ENCODE measurements around the gene PDZD4.

PDZD4 gene, protein sequence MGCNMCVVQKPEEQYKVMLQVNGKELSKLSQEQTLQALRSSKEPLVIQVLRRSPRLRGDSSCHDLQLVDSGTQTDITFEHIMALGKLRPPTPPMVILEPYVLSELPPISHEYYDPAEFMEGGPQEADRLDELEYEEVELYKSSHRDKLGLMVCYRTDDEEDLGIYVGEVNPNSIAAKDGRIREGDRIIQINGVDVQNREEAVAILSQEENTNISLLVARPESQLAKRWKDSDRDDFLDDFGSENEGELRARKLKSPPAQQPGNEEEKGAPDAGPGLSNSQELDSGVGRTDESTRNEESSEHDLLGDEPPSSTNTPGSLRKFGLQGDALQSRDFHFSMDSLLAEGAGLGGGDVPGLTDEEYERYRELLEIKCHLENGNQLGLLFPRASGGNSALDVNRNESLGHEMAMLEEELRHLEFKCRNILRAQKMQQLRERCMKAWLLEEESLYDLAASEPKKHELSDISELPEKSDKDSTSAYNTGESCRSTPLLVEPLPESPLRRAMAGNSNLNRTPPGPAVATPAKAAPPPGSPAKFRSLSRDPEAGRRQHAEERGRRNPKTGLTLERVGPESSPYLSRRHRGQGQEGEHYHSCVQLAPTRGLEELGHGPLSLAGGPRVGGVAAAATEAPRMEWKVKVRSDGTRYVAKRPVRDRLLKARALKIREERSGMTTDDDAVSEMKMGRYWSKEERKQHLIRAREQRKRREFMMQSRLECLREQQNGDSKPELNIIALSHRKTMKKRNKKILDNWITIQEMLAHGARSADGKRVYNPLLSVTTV

DNA sequence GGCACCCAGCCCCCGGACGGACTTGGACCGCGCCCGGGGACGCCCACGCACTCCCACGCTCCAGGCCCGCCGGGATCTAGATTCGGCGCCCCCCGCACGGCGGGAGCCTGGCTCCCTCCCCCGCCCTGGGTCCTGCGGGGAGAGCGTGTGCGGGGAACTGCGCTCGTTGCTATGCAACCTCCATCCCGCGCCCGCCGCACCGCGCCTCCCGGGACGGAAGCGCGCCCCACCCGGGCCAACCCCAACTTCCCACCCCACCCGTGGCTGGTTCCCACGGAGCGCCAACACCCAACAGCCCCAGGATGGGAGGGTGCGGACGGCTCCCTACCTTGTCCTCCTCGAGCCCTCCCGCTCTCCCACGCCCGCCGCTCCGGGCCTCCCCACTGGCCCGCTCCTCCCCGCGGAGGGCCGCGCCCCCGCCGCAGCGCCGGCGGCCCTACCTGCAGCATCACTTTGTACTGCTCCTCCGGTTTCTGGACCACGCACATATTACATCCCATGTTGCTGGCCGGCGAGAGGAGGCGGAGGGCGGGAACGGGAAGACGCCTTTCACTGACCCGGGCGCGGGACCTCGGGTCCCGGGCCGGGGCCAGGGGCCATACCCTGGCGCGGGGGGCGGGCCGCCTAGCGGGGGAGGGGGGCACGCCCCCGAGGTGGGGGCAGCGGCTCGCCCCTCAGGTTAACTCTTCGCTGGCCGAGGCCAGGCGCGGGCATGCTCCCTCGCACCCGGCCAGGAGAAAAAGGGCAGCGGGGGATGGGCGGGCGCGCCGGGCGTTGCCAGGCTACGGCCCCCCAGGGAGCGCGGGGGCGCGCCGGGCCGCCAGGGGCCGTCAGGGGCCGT, at the start of gene PDZD4:
Gene PDZD4 (minus strand): TSS at position 746 of the 841 bp plus-strand sequence. CDS start 246 bp downstream, at position 500.
- DNase-seq (ENCODE audit: low spot score) = no peak
- no peak for FAIRE-seq

DNA sequence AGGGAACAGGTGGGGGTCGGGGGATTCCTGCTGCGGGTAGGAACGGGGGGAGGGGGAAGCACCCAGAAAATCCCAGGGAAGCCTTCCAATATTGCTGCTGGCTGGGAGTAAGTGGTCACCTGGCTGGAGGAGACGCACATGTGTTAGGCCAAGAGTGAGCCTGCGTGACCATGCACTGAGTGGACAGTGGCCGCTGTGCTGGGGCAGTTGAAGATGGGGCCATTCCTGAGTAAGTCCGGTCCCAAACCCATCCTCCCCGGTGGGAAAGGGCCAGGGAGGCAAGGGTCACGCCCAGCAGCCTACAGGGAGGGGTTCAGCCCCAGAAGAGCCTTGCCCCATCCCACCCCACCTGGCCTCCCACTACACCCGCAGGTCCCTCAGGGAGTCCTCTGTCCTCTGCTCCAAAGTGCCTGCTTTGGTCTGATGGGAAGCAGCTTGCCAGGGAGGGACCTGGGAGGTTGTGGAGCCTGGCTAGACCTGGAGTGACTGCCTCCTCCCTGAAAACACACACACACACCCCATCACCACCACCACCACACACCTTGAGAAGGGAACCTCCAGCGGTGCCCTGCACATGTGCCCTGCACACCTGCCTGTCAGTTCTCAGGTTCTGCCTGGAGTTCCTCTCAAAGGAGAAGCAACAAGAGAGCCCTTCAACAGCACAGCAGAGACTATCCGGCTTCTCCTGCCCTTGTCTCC, 49.5 kb upstream of the PDZD4 start:
- DNase-seq (ENCODE audit: low spot score) = no peak
- no peak for FAIRE-seq

DNA sequence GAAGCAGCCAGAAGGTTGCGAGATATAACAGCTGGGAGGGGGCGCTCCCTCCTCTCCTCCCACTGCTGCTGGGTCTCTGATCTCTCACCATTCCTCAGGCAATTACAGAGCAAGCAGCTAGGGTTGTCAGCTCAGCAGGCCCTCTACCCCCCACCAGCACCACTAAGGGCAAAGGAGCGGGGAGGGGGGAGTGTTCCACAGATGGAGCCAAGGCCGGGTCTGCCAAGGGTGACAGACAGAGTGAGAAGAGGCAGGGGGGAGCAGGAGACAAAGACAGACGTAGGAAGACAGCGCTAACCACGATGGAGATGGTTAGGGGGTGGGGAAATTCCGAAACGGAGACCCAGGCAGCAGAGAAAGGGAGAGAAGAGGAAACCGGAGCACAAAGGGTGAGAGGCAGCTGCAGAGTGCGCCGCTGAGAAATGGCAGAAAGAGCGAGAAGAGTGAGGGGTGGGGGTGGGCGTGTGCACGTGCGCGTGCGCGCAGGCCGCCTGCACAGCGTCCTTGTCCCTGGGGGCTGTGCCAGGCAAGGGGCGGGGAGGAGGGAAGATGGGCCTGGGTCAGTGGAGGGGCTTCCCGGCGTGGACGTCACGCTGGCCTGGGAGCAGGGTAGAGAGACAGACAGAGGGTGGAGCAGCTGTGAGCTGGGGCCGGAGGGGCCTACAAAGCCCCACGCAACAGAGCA, 48.8 kb upstream of the PDZD4 start:
- DNase-seq (ENCODE audit: low spot score) (no peak), FAIRE-seq (no peak)

DNA sequence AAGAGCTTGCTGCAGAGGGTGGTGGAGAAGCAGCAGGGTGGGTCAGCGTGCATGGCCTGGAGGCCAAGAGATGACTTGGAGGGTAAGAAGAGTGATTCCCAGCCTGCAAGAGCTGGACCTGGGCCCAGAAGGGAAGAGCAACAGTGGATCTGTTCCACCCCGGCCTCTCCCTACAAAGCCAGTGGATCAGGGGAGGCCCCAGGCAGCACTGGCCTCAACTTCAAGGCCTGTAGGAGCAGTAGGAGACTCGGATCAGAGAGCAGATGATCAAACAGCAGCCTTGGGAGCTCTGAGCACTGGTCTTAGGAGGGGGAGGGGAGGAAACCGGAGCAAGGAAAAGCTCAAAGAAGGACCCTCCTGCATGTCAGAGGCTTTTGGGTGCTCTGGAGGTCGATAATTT, 48.0 kb upstream of the PDZD4 start:
- FAIRE-seq (no peak), DNase-seq (ENCODE audit: low spot score) (no peak)

DNA sequence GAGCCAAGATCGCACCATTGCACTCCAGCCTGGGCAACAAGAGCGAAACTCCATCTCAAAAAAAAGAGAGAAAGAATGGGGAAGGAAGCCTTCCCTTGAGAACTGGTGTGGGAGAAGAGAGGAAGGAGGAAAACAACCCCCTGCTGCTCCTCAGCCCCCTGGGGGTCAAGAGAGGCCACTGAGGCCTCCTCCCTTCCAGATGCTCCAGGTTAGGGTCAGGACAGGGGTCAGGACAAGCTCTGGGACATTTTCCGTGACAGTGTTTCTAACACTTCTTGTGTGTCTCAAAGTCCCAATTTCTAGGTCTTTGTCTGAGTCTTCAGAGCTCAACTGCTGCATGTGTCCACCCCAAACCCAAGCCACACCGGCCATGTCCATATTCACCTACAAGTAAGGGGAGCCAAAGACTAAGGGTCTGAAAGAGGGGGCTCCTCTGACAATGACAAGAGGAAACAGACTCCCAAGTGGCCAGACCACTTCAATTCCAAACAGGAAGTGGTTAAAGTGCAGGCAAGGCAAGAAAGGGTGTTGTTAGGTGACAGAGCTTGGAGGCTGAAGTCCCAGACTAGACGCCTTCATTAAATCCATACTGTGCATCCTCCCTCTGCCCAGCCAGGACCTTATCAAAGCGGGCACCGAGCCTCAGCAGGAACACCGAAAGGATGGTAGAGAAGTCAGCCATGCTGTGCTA, 47.4 kb upstream of the PDZD4 start:
- no peak for FAIRE-seq
- DNase-seq (ENCODE audit: low spot score) = no peak

DNA sequence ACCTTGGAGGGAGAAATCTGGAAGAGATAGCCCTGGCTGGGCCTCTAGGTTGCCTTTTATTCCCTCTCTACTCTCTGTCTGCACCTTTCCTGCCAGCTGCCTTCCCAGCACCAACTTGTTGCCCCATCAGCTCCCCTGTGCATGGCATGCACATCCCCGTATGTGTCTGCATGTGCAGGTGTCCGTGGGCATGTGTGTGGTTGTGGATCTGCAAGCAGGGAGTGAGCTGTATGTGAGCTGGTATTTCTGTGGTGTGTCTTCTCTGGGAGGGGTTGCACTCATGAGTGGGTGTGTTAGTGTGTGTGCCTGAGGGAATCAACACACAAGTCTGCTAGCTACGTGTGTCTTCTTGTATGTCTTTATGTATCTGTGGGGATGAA, 45.8 kb upstream of the PDZD4 start:
- no peak for FAIRE-seq
- no peak for DNase-seq (ENCODE audit: low spot score)

DNA sequence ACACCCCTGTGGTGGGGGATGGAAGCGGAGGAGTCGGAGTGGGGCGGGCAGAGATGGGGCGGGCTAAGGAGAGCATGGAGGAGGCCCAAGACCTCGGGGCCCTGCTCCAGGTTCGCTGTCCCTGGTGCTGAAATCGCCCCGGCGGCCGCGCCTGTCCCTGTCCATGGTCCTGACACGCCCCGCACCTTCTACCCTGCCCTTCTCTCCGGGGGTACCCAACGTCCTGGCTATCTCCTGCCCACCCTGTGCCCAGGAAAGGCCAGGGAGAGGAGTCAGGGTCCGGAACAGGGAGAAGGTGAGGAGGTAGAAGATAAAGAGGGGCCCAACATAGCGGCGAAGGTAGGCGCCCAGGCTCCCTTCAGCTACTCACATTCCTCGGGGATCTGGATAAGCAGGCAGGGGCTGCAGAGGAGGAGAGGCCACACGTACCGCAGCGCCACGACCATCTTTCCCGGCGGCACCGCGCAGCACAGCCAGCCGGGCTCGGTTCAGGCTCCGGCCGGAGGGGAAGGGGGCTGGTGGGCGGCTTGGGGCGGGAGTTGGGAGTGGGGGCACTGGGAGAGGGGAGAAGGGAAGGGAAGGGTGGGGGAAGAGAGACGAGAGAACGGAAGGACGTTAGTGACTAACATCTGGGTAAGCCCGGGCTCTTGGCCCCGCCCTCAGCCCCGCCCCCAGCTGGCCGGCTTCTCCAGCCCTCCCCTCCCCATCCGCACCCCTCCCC, 45.2 kb upstream of the PDZD4 start:
- DNase-seq (ENCODE audit: low spot score) (no peak), FAIRE-seq (no peak)

DNA sequence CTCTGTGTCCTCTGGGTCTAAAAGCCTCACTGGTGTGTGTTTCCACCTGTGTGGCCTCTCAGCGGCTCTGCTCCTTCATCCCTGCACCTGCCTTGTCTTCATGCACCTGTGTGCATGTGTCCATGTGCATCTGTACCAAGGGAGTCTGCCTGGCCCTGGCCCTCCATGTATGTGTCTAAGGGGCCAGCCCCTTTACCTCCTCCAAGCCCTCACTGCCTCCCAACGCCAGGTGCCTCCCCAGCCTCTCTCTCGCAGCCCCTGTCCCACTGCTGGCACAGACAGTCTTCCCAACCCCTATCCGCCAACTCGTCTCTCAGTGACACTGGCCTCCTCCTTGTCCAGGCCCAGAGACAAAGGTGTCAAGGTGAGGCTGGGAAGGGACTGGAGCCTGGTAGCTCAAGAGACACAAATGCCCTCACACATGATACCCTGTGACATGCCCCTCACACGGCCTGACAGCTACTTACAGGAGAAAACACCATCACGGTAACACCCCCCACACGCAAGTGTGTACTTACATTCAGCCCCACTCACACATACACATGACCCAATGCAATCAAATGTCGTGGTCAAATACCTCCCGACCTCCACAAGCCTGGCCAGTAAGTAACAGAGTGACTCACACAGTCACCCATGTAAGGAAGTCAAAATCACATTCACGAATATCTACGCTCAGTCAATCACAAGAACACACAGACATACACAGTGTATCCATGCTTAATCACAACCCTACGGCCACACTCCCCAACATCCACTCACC, 44.2 kb upstream of the PDZD4 start:
- DNase-seq (ENCODE audit: low spot score) (no peak), FAIRE-seq (no peak)

DNA sequence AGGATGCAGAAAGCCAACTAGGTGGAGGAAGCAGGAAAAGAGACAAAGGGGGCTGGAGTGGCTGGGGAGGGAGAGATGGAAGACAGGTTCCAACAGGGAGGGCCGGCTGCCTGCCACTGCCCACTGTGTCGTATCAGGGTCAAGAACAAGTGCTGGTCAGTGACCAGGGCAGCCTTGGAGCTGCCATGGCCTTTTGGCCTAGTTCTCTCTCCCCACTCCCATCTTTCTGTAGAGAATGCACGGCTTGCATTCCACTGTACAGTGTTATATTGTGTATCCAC, 43.7 kb upstream of the PDZD4 start:
- no peak for FAIRE-seq

DNA sequence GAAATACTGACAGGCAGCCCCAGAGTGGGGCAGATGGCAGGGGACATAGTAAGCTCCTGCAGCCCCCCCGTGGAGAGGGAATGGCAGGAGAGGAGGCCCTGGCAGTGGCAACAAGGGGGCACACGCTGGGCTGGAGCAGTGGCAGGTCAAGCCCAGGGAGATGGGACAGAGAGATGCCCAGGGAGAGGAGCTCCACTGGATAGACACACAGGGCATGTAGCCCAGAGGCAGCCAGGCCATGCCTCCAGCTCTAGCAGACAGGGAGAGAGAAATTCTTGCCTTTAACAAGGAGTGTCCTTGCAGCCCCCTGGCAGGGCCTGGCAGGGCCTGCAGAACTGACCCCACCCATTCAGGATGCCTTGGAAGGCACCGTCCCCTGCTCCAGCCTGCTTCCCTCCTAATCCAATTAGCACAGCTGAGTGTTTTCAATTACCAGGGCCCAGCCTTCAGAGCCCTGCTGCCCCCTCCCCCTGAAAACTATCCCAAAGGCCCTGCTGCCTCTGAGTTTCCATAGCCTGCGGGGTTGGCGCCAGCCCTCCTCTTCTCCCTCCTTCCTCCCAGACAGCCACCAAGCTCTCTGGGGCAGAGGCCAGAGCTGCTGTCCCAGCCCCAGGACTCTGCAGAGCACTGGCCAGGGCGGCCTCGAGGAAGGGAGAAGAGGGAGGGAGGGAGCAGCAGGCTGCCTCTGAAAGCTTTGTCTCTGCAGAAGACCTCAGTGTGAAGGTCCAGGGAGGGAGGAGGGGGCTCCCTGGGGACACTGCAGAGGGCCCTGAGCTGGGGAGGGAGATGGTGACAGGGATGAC, 43.1 kb upstream of the PDZD4 start:
- FAIRE-seq = no peak
- DNase-seq (ENCODE audit: low spot score) = no peak

More for the DNA sequence above, 43.7 kb upstream of the PDZD4 start:
- no peak for DNase-seq (ENCODE audit: low spot score)

DNA sequence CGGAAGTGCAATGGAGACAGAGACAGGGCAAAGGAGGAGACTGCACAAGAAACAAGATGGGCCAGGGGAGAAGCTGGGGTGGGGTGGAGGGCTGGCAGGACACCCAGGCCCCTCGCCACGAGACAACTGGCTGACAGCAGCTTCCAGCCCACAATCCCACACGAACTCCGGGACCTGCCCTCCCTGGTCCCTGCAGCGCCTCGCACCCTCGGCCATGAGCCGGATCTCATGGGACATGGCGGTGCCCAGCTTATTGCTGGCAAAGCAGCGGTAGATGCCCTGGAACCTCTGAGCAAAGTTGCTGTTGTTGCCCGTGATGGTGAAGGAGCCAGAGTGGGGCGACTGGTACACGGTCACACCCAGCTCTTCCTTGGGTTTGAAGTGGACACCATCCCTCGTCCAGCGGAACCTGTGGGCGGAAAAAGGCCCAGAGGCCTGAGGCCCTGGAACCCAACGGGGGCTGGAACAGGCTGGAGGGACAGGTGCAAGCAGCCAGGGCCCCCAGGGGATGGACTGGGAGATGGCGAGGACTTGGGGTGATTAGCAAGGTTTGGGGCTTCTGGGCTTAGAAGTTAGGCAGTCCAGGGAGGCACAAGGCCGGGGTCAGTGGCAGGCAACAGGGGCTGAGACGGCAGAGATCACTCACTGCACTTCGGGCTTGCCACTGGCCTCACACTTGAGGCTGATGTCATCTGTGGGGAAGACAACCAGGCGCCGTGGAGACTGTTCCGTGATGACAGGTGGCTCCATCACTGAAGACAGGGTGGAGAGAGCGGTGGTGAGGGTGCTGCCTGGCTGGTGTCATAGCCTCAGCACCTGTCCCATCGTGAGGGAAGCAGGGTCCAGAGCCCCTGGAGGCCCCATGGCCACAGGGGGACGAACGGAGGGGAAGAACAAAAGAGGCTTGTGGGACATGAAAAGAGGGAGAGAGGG, 41.9 kb upstream of the PDZD4 start:
- no peak for FAIRE-seq
- DNase-seq (ENCODE audit: low spot score) = no peak

DNA sequence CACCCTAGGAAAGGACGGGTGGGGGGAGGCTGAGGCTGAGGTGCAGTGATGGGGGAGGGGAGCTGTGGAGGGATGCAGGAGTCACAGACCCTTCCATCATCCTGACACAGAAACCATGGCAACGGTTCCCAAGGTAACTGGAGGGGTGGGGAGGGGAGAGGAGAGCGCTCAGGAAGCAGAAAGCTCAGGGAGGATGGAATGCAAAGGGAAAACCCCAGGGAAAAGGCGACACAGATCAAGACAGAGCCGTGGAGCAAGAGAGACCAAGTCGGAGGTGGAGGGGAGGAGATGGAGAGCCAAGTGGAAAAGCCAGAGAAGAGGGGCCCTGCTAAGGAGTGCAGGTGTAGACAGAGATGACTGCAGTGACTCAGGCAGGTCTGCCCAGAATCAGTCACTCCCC, 41.1 kb upstream of the PDZD4 start:
- FAIRE-seq (no peak), DNase-seq (ENCODE audit: low spot score) (no peak)

DNA sequence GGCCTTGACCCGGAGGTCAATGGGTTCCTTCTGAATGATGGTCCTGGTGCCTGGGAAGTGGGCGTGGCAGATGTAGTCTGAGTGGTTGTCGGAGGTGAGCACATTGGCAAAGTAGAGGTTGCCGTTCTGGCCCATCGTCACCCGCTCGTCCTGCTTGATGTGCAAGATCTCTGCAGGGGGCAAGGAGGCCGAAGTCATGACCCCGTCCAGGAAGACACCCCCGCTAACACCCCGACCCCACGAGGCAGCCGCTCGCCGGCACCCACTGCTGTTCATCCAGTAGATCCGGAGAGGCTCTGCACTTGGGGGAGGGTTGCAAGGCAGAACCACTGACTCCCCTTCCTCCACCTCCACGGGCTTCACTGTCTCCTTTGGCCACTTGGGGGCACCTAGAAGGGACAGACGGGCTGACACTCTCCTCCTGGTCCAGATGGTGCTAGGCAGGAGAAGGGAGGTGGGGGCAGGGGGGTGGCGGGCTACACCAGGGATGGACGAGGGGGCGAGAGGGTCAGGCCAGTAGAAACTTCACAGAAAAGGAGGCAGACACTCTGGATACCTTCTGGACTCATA, 40.5 kb upstream of the PDZD4 start:
- DNase-seq (ENCODE audit: low spot score) = no peak
- no peak for FAIRE-seq

DNA sequence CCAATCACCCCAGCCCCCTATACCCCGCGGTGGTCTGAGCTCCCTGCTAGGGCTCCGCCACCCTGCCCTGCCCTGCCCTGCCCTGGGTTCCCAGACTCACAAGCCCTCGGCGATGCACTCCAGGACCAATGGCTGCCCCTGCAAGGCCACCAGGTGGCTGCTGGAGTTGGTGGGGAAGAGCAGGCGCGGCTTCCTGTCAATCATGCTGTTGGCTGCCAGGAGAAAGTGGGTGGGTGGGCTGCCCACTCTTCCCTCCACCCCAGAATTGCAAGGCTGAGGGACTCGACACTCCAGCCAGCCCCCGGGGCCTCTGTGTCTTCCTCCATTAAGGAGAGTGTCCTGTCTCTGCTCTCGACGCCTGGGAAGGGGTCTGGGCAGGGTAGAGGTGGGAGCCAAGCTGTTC, 39.9 kb upstream of the PDZD4 start:
- DNase-seq (ENCODE audit: low spot score) (no peak), FAIRE-seq (no peak)

DNA sequence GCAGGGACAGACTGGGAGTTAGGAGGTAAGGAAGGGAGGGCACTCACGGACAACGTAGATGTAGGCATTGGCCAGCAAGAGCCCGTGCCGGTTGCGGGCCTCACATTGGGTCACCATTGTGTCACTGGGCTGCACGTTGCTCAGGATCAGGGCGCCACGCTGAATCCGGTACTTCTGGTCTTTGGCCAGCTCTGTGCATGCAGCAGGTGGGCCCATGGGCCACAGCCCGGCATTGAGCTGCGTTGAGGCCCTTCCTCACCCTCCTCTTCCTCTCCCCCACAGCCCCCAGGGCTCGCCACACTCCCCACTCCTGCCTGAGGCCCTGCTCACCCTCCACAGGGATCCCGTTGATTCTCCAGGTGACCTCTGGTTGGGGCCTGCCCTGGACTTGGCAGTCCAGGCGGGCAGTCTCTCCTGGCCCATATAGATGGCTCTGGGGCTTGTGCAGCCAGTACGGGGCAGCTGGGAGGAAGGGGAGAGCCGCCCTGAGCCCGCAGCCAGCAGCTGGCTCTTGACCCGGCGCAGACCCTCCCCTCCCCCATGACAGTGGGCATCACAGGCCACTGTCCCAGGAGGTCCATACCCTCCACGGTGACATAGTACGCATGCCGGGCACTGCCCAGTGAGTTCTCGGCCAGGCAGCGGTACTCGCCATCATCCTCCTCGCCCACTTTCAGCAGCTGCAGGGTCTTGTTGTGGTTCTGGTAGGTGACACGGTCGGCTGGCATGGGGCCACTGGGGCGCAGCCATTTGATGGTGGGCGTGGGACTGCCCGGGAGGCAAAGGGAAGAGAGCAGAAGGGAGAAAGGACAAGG, 39.3 kb upstream of the PDZD4 start:
- FAIRE-seq = no peak
- DNase-seq (ENCODE audit: low spot score) = no peak

Data from RCC 7860 (cell line).